CD14-positive monocyte (primary cell): ENCODE results near the gene MINDY4B. TPM values are rescaled to one million over a fixed set of nuclear protein-coding genes. Genes with fewer than 3 reads are reported as not detected.
A peak's percentile ranks its signal among the peaks of the same experiment; 100 is the strongest.

Experiments used
- DNase-seq, 3 donors: peaks; one replicate each; pipeline ENCODE4 v3.0.0-alpha.2; 2011 to 2022
- H2AFZ ChIP-seq: 2 replicates; pipeline ENCODE4 v1.6.0; 2012; ENCODE audit warnings: mild to moderate bottlenecking, low read depth, low read length, inconsistent platforms; ENCODE audit not compliant: insufficient read depth, poor library complexity, severe bottlenecking
- H3K27ac ChIP-seq, 2 donors: 1 replicate in 1 of 2; 2 replicates in 1 of 2; pipeline ENCODE4 v1.5.1; 2012 to 2013; ENCODE audit warnings: low read length in 2 of 2, control low read depth in 1 of 2, inconsistent platforms in 1 of 2, low read depth in 1 of 2, mild to moderate bottlenecking in 1 of 2
- H3K27me3 ChIP-seq, 2 donors: one replicate each; pipeline versions ENCODE4 v1.6.0 to v1.6.1; 2011 to 2013; ENCODE audit warnings: low read length in 2 of 2; ENCODE audit not compliant: control insufficient read depth in 2 of 2, insufficient read depth in 2 of 2
- H3K36me3 ChIP-seq, 2 donors: replicated peaks in 1 of 2; 1 replicate in 1 of 2; 2 replicates in 1 of 2; pipeline versions ENCODE4 v1.5.1 to v1.6.1; 2012 to 2013; ENCODE audit warnings: low read length in 2 of 2, control low read depth in 1 of 2, inconsistent platforms in 1 of 2, mild to moderate bottlenecking in 1 of 2; ENCODE audit not compliant: insufficient read depth in 2 of 2, control insufficient read depth in 1 of 2
- H3K4me1 ChIP-seq, 2 donors: 1 replicate in 1 of 2; 2 replicates in 1 of 2; pipeline versions ENCODE4 v1.5.1 to v1.6.1; 2012 to 2013; ENCODE audit warnings: low read length in 2 of 2, control low read depth in 1 of 2, inconsistent platforms in 1 of 2, mild to moderate bottlenecking in 1 of 2, moderate library complexity in 1 of 2; ENCODE audit not compliant: insufficient read depth in 2 of 2, control insufficient read depth in 1 of 2
- H3K4me2 ChIP-seq: replicated peaks from 2 replicates; pipeline ENCODE3; 2012; ENCODE audit warnings: low read length, moderate library complexity, mild to moderate bottlenecking; ENCODE audit not compliant: poor library complexity, severe bottlenecking; ENCODE audit errors: extremely low read depth
- H3K4me3 ChIP-seq, 3 experiments: fragments of 200-600 bp in 1 of 3; sonication (generic) in 1 of 3; replicated peaks in 1 of 3; 1 replicate in 2 of 3; 2 replicates in 1 of 3; pipeline ENCODE4 v1.5.1; 2011 to 2013; ENCODE audit warnings: low read length in 3 of 3, mild to moderate bottlenecking in 3 of 3, control low read depth in 2 of 3, low read depth in 2 of 3, inconsistent platforms in 1 of 3, moderate library complexity in 1 of 3
- H3K79me2 ChIP-seq: 2 replicates; pipeline ENCODE4 v1.6.0; 2012; ENCODE audit warnings: mild to moderate bottlenecking, control low read depth, inconsistent platforms, low read length, moderate library complexity; ENCODE audit not compliant: insufficient read depth
- H3K9ac ChIP-seq: 2 replicates; pipeline ENCODE4 v1.6.0; 2017; ENCODE audit warnings: low read length, mild to moderate bottlenecking; ENCODE audit not compliant: insufficient read depth, poor library complexity, severe bottlenecking
- H3K9me3 ChIP-seq, 2 donors: replicated peaks in 1 of 2; 1 replicate in 1 of 2; 2 replicates in 1 of 2; pipeline versions ENCODE4 v1.5.1 to v1.6.1; 2012 to 2013; ENCODE audit warnings: low read length in 2 of 2, control low read depth in 1 of 2; ENCODE audit not compliant: control insufficient read depth in 1 of 2, insufficient read depth in 1 of 2
- H4K20me1 ChIP-seq: 2 replicates; pipeline ENCODE4 v1.6.0; 2012; ENCODE audit warnings: mild to moderate bottlenecking, low read length, control low read depth, moderate library complexity; ENCODE audit not compliant: insufficient read depth
- H3K27ac Mint-ChIP-seq, 7 donors: one replicate each; pipeline ENCODE4 v1.8.0; 2020; ENCODE audit warnings: mild to moderate bottlenecking in 7 of 7, mixed read lengths in 7 of 7, moderate library complexity in 6 of 7, inconsistent platforms in 2 of 7
- H3K27me3 Mint-ChIP-seq, 3 donors: one replicate each; pipeline ENCODE4 v1.8.0; 2021 to 2022; ENCODE audit warnings: low read depth in 3 of 3, mild to moderate bottlenecking in 3 of 3, mixed read lengths in 3 of 3, moderate library complexity in 3 of 3, inconsistent platforms in 1 of 3
- H3K36me3 Mint-ChIP-seq, 2 donors: one replicate each; pipeline ENCODE4 v1.8.0; 2020; ENCODE audit warnings: mixed read lengths in 2 of 2, inconsistent platforms in 1 of 2, mild to moderate bottlenecking in 1 of 2
- H3K4me1 Mint-ChIP-seq: one replicate; pipeline ENCODE4 v1.8.0; 2020; ENCODE audit warnings: mild to moderate bottlenecking, mixed read lengths
- H3K4me3 Mint-ChIP-seq, 2 donors: one replicate each; pipeline ENCODE4 v1.8.0; 2020; ENCODE audit warnings: mild to moderate bottlenecking in 2 of 2, mixed read lengths in 2 of 2, moderate library complexity in 1 of 2
- H3K9me3 Mint-ChIP-seq, 7 donors: one replicate each; pipeline ENCODE4 v1.8.0; 2020 to 2022; ENCODE audit warnings: mixed read lengths in 7 of 7, mild to moderate bottlenecking in 6 of 7, moderate library complexity in 6 of 7, inconsistent platforms in 2 of 7
- WGBS: methylation state at CpG from one replicate; pipeline ENCODE4 v1.1.5; 2013; ENCODE audit warnings: missing lambda C conversion rate; ENCODE audit not compliant: insufficient coverage; 5-methylcytosine and 5-hydroxymethylcytosine counted together
- intact Hi-C, 2 donors: fragments of 100-400 bp; cut with micrococcal nuclease; formaldehyde crosslinking; loops; one replicate each; pipeline versions ENCODE4 v1.15.0 to v1.15.1; 2023
- polyA plus RNA-seq, 3 donors: library from polyadenylated mRNA; depleted of rRNA in 1 of 3; unstranded in 2 of 3; stranded (reverse) in 1 of 3; fragments of 300-500 nt in 2 of 3; fragments of >200 nt in 1 of 3; fragmentation: Illumina TruSeq in 2 of 3; gene quantifications; 1 replicate in 2 of 3; 2 replicates in 1 of 3; pipeline ENCODE4 v1.2.3, GENCODE V29; 2012 to 2021
- TF ChIP-seq, protein P1 (sequence below): fragments of 200-600 bp; IDR thresholded peaks from one replicate; pipeline ENCODE4 v1.8.0; 2022; ENCODE audit warnings: antibody characterized with exemption, mild to moderate bottlenecking

Gene MINDY4B
- polyA plus RNA-seq, 3 donors = not detected

DNA sequence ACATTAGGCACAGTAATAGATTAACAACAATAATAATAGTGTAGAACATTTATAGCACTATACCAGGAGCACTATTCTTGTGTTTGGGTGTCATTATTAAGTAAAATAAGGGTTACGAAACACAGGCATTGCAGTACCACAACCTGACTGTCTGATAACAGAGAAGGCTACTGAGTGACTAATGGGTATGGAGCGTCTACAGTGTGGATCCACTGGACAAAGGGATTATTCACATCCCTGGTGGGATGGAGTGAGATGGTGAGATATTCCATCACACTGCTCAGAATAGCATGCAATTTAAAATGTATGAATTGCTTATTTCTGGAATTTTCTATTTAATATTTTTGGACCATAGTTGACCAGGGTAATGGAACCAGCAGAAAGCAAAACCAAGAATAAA lies 18.2 kb downstream of the MINDY4B start:
- WGBS = 75% methylated on average over 2 of the region's 2 CpGs
- H3K4me1 Mint-ChIP-seq = peaks cover 47% of the 10 kb centered on the region
- intact Hi-C loops = no loop called here

DNA sequence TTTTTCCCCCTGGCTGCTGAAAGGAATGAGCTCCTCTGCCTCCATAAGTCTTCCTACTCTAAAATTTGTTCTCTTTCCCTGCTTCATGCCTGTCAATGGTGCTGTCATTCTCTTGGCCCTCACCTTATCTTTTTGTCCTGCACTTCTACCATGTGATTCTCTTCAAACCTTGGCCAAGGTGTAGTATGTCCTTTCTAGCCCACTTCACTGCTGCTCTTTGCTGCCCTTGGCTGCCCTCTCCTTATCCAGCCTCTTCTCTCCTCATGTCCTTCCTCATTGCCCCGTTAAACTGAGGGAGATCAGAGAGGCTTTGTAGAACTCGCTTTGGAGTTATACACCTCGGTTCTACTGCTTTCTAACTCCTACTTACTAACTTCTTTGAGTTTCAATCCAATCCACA lies 19.7 kb downstream of the MINDY4B start:
- Histone ChIP-seq H3K9me3 (no peaks in the 10 kb centered on the region), H3K36me3 (no peaks in the 10 kb centered on the region), H3K27me3 (no peaks in the 10 kb centered on the region), H3K4me3 (no peak overlapping the region), H3K4me1 (peaks cover 24 to 41% of the 10 kb centered on the region in 2 donors), H3K27ac (no peak overlapping the region), H3K4me2 (no peak overlapping the region), H4K20me1 (no peaks in the 10 kb centered on the region), H3K9ac (no peak overlapping the region), H3K79me2 (no peaks in the 10 kb centered on the region), H2AFZ (no peak overlapping the region)
- Mint-ChIP-seq H3K27me3 (peaks cover 0 to 7% (median 0%) of the 10 kb centered on the region in 3 donors), H3K36me3 (no peaks in the 10 kb centered on the region), H3K9me3 (peaks cover 0 to 6% (median 0%) of the 10 kb centered on the region in 7 donors), H3K4me3 (peak overlapping the region in 1 of 2 donors; percentile 14), H3K4me1 (peaks cover 37% of the 10 kb centered on the region), H3K27ac (no peak overlapping the region)
- TF ChIP-seq, protein P1, sequence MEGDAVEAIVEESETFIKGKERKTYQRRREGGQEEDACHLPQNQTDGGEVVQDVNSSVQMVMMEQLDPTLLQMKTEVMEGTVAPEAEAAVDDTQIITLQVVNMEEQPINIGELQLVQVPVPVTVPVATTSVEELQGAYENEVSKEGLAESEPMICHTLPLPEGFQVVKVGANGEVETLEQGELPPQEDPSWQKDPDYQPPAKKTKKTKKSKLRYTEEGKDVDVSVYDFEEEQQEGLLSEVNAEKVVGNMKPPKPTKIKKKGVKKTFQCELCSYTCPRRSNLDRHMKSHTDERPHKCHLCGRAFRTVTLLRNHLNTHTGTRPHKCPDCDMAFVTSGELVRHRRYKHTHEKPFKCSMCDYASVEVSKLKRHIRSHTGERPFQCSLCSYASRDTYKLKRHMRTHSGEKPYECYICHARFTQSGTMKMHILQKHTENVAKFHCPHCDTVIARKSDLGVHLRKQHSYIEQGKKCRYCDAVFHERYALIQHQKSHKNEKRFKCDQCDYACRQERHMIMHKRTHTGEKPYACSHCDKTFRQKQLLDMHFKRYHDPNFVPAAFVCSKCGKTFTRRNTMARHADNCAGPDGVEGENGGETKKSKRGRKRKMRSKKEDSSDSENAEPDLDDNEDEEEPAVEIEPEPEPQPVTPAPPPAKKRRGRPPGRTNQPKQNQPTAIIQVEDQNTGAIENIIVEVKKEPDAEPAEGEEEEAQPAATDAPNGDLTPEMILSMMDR = no peak
- whole genome bisulfite sequencing = 50% methylated on average over 1 of the region's 3 CpGs
- intact Hi-C loops = no loop called here
- no peak for DNase-seq

More for the DNA sequence above, 18.2 kb downstream of the MINDY4B start:
- H3K27ac ChIP-seq = no peak overlapping the region
- peaks cover 39 to 52% of the 10 kb centered on the region in 2 donors for H3K4me1 ChIP-seq
- H3K4me2 ChIP-seq = no peak overlapping the region
- no peaks in the 10 kb centered on the region for H4K20me1 ChIP-seq
- DNase-seq = peak in 2 of 3 donors; percentile 32 to 39
- no peak overlapping the region for H3K9ac ChIP-seq
- H3K9me3 Mint-ChIP-seq = peaks cover 0 to 6% (median 0%) of the 10 kb centered on the region in 7 donors
- no peak overlapping the region for H3K4me3 ChIP-seq
- no peaks in the 10 kb centered on the region for H3K36me3 Mint-ChIP-seq
- H3K27me3 ChIP-seq = no peaks in the 10 kb centered on the region
- no peaks in the 10 kb centered on the region for H3K79me2 ChIP-seq
- peaks cover 0 to 7% (median 0%) of the 10 kb centered on the region in 3 donors for H3K27me3 Mint-ChIP-seq
- peak overlapping the region in 1 of 7 donors; percentile 58 for H3K27ac Mint-ChIP-seq
- no peaks in the 10 kb centered on the region for H3K36me3 ChIP-seq
- H3K4me3 Mint-ChIP-seq = no peak overlapping the region
- H3K9me3 ChIP-seq = no peaks in the 10 kb centered on the region
- no peak overlapping the region for H2AFZ ChIP-seq
- TF ChIP-seq, protein P1 = no peak
